NCI-H2171 treated with DMSO at 0.1 percent for 48 hours (cell line): ENCODE measurements around the gene CAV2.
A peak's percentile ranks its signal among the peaks of the same experiment; 100 is the strongest.

ENCODE experiments used
- DNase-seq: peaks from one replicate; lab custom pipeline; 2025; lab: John Stamatoyannopoulos, UW

CAV2 gene

GRCh38 chr7:116524609-116525297 is 25.2 kb downstream of the CAV2 start, which contains the start of gene CAV1:
Gene CAV1, plus strand, starts transcription at chr7:116525036. Its CDS starts 27 bp downstream, at chr7:116525063.
- no peak for DNase-seq

GRCh38 chr7:116525298-116525912 is 25.9 kb downstream of the CAV2 start:
- DNase-seq: no peak

- peak; percentile 25 for DNase-seq
These were observed 26.6 kb downstream of the CAV2 start for GRCh38 chr7:116525913-116526861.

DNA sequence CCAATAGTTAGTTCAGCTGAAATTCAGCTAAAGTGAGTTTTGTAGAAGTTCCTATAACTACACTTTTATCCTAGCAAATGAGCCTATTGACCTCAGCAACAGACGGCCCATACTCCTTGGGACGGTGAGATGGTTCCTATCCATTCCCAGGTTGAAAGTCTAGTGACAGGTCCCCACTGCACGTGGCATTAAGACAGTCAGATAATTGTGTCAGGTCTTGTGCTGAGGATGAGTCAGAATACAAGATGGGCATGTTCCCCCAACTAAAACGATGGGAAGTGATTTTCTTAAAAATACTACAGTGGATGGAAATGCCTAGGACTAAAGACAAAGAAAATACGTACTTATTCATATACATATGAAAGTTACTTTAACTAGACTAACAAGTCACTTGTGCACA is 27.4 kb downstream of the CAV2 start:
- no peak for DNase-seq

DNA sequence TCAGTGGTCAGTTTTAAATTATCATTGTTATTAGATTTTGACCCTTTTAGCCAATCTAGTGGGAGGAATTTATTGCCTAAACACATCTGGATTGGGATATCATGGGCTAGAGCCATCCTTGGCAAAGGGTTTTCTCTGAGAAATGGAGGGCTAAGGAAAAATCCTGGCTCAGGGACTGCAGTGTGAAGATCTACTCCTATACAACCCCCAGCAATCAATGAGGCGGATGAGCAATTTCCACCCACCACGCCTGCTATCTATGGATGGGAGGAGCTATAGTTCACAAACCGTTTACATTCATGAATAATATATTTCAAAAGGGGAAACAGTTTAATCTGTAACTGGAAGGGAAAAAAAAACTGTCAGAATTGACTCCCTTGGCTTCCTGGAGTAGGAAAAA is 28.0 kb downstream of the CAV2 start:
- no peak for DNase-seq

DNA sequence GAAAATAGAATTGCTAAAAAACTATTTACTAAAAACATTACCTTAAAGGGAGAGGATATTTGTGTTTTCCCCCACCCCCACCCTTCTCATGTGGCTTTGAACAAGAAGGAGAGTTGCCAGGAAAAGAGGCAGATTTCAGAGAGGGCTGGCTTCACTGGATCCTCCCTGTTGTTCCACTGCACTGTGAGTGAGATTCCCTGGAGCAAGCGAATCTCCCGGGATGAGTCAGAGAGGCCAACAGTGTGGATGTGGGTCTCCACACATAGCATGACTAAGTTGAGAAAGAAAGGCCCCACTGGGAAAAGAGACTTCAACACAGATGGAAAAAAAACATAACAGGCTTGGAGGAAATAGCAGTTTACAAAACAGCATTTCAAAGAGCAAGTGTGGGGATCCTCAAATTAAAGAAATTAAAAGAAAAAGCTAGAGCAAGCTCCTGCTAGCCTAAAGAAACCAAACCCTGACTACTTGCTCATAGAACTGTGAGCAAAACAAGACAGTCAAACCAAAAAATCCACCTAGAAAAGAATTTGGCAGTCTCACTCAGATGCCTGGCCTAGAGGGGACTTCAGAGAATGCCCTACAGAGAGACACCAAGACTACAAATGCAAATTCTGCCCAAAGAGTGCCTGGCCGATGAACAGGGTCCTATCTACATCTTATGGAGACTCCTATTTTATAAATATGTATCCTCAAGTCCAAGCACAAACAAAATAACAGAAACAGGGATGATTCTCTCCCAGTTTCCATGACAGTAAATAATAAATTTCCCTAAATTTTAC is 28.7 kb downstream of the CAV2 start:
- DNase-seq: no peak

DNA sequence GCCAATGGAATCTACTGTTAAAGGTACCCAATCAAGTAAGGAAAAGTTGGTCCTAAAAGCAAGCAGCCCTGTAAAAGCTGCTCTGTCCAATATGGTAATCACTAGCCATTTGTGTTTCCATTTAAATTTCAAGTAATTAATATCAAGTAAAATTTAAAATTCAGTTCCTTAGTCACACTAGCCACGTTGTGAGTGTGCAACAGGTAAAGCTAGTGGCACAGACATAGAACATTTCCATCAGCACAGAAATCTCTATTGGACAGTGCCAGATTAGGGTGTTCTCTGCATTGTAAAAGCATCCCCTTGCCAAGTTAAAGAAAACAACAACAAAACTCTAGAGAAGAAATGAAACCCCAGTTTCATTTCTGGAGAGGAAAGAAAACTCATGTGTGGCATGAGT is 29.7 kb downstream of the CAV2 start:
- DNase-seq: no peak

- no peak for DNase-seq
These were observed 30.7 kb downstream of the CAV2 start for GRCh38 chr7:116530107-116530820.

DNA sequence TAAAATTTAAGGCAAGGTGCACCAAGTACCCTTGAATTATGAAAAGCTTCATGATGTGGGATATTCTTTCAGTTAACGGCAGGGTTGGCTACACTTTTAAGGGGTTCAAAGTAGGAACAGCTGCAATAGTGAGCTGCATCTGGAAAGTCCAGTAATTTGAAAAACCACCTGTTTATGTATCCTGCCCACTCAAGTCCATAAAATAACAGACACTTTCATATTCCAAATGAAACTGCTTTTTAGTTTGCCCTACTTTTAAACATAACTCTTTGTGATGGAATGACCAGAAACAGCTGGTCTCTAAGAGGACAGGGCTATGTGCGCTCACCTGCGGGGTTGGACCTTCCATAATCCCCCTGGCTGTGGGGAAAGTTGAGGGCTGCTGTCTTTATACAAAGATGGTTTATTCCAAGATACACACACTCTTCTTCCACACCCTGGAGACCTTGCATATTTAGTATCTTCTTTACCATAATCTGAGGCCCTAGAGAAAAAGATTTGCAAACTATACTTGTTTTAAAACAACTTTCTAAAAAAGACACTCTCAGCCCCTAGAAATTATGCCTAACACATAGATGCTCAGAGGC is 32.7 kb downstream of the CAV2 start:
- DNase-seq: no peak

DNA sequence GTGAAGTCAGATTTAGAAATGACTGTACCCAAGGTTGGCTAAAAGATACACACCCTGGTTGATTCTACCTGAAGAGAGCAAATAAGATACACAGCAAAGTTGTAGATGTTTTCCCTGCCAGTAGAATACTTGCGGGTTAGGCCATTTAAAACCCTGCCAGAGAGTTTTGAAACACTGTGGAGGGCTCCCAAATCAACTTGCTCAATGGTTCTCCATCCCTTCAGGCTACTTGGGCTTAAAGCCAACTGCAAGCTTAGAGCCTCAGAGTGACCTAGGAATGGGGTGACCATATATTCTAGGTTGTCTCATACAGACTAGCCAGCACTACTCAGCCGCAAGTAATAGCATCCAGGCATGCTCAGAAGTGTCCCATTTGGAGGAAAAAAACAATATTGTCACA is 35.3 kb downstream of the CAV2 start:
- DNase-seq: no peak

GRCh38 chr7:116535416-116535815 is 35.9 kb downstream of the CAV2 start:
- DNase-seq: no peak

- DNase-seq: no peak
These were observed 38.6 kb downstream of the CAV2 start for GRCh38 chr7:116538138-116538537.

- no peak for DNase-seq
These were observed 40.3 kb downstream of the CAV2 start for GRCh38 chr7:116539879-116540278.

DNA sequence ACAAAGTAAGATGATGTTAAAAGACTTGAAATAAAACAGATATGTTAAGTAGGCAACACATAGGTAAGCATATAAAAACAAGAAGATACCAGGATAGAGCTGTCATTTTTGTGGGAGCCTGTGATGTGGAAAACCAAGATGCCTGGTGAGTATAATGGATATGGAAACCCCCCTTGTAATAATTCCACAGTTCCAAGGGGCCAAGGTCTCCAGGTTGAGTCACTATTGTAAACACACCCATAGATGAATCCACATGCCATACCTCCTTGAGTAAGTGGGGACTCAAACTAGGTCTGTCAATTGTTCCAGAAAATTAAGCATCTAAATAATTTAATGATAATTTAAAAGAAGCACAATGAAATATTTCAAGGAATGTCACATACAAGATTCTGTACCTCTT is 41.2 kb downstream of the CAV2 start:
- no peak for DNase-seq

GRCh38 chr7:116541951-116542350 is 42.4 kb downstream of the CAV2 start:
- DNase-seq: no peak

GRCh38 chr7:116542618-116543017 is 43.1 kb downstream of the CAV2 start:
- no peak for DNase-seq

GRCh38 chr7:116543664-116544063 is 44.1 kb downstream of the CAV2 start:
- no peak for DNase-seq

- no peak for DNase-seq
These were observed 44.9 kb downstream of the CAV2 start for GRCh38 chr7:116544487-116544886.

GRCh38 chr7:116545411-116545993 is 46.0 kb downstream of the CAV2 start:
- DNase-seq: no peak

DNA sequence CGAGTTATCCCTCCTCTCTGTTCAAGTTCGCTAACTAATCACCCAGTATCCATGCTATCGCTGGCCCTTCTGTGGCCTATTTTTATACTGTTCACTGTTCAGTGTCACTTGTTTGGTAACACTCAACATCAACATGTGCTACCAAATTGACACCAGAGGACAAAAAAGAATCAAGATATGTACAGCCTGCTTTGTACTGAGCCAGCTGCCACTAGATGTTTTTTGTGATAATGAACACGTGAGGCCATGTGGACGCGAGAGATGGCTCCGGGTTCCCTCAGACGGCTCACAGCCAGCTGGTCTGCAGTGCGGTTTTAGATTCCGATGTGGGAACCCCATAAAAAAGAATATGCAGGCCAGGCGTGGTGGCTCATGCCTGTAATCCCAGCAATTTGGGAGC is 46.5 kb downstream of the CAV2 start:
- no peak for DNase-seq

GRCh38 chr7:116546916-116547315 is 47.4 kb downstream of the CAV2 start:
- DNase-seq: no peak
